Astrocyte of the cerebellum (primary cell): ENCODE data around the gene IL15.

Experiments used
- DNase-seq: peaks from one replicate; pipeline ENCODE4 v3.0.0-alpha.2; 2011; ENCODE audit warnings: low read depth
- H3K4me3 ChIP-seq: 2 replicates; pipeline ENCODE4 v1.5.1; 2011; ENCODE audit warnings: mild to moderate bottlenecking, low read depth, low read length, moderate library complexity
- CTCF ChIP-seq: IDR thresholded peaks from 2 replicates; pipeline ENCODE4 v1.5.1; 2012; ENCODE audit warnings: low read length, low read depth, moderate library complexity, mild to moderate bottlenecking; ENCODE audit errors: missing control alignments
- in situ Hi-C: cut with HindIII; loops from 2 replicates; pipeline ENCODE4 v1.10.0; 2017; ENCODE audit warnings: low sequenced_read_pairs

The IL15 gene

GRCh38 chr4:141636771-141637460 lies 533 bp downstream of the IL15 start:
- TF ChIP-seq CTCF, result no peak
- in situ Hi-C loops, result no loop called here
- DNase-seq, result no peak
- H3K4me3 ChIP-seq, result peak overlapping the region; percentile 92

GRCh38 chr4:141637565-141637964 lies 1.2 kb downstream of the IL15 start:
- in situ Hi-C loops, result no loop called here
- no peak for DNase-seq
- no peak for TF ChIP-seq CTCF
- peak overlapping the region; percentile 92 for H3K4me3 ChIP-seq

- no peak for DNase-seq
- no peak overlapping the region for H3K4me3 ChIP-seq
- no peak for TF ChIP-seq CTCF
- in situ Hi-C loops, result no loop called here
Observed at GRCh38 chr4:141638230-141638629, 1.8 kb downstream of the IL15 start.

GRCh38 chr4:141640696-141641095 lies 4.3 kb downstream of the IL15 start:
- no peak for TF ChIP-seq CTCF
- H3K4me3 ChIP-seq, result no peak overlapping the region
- no peak for DNase-seq
- in situ Hi-C loops, result no loop called here

GRCh38 chr4:141642063-141642462 lies 5.7 kb downstream of the IL15 start:
- DNase-seq, result no peak
- no peak for TF ChIP-seq CTCF
- in situ Hi-C loops, result no loop called here
- H3K4me3 ChIP-seq, result no peak overlapping the region

GRCh38 chr4:141642711-141643110 lies 6.3 kb downstream of the IL15 start:
- TF ChIP-seq CTCF, result no peak
- no peak for DNase-seq
- no peak overlapping the region for H3K4me3 ChIP-seq
- in situ Hi-C loops, result no loop called here
